ENCODE measurements around the gene GINS2. TPM values are rescaled to one million over a fixed set of nuclear protein-coding genes. Genes with fewer than 3 reads are reported as not detected.

Gene GINS2
- total RNA-seq, 1 experiment from 2014 or later, result 67.4 TPM

Other genes starting within 250 kb of the GINS2 start
- 9.7 and 13.4 TPM in 2 replicates for gene GSE1, start 75.6 kb downstream of the GINS2 start, total RNA-seq (2014; rRNA removed; shearing (Covaris generic))
- 10.9 and 11.1 TPM in 2 replicates for gene C16orf74, start 62.1 kb upstream of the GINS2 start, total RNA-seq (2014; rRNA removed; shearing (Covaris generic))
- 65.9 and 68.5 TPM in 2 replicates for gene EMC8, start 110.6 kb upstream of the GINS2 start, total RNA-seq (2014; rRNA removed; shearing (Covaris generic))
- gene COX4I1, start 110.7 kb upstream of the GINS2 start, total RNA-seq (2014; rRNA removed; shearing (Covaris generic)), result 784 and 875 TPM in 2 replicates
- 0.05 and 0.12 TPM in 2 replicates for gene IRF8, start 210.2 kb upstream of the GINS2 start, total RNA-seq (2014; rRNA removed; shearing (Covaris generic))

All from A172 (cell line).